ENCODE data around the gene TMEM263. TPM values are rescaled to one million over a fixed set of nuclear protein-coding genes. Genes with fewer than 3 reads are reported as not detected.

TMEM263 gene
- total and polyA plus RNA-seq, 9 of the 15 experiments (the other 6 are each of a cell fraction or from before 2014, with no cell fraction given) = 12.6 to 36.7 (median 24.4) TPM

DNA sequence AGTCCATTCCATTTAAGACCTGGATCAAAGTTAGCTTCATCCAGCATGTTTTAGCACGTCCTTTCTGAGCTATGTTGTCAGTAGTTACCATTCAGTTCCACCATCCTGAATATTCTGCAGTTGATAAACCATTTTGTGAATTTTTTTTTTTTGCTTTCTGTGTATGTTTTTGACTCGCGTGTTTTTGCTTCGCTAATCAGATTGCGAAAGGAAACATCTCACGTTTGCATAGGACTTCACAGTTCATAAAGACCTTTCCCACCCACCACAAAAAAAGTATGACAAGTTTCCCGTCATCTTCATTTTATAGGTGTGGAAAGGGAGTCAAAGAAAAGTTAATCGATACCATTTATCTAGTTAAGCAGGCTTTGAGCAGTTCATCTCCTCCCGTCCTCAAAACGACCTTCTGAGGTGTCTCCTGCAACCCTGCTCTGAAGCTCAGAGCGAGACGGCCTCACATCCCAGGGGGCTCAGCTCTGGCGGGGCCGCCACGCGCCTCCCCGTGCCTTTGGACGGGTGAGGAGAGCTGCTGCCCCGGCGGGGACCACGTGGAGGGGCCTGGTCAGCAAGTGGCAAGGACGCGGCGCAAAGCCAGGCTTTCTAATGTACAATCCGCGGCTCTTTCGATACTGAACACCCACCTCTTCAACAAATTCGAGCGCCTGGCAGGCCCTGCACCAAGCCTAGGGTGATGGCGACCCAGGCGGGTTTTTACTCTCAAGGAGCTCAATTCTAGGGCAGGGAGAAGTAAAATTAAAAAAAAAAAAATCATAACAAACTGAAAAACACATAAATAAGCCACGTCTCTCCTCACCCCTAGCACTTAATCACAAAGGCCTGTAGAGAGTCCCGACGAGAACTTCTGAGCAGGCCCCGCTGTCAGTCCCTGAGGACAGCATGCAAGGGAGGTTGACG lies 988 bp upstream of the TMEM263 start (continued):
- no peak for TF ChIP-seq MTA2 (IDR thresholded peaks at IDR 0.05; ENCODE audit: low read depth)
- no peak for TF ChIP-seq SMARCB1 (IDR thresholded peaks at IDR 0.05; ENCODE audit: insufficient read length, low read depth)
- no peak for TF ChIP-seq ZZZ3 (IDR thresholded peaks at IDR 0.05)
- TF ChIP-seq ZNF778 (CRISPR knock-in tag; IDR thresholded peaks at IDR 0.05) = no peak
- TF ChIP-seq, protein P1, sequence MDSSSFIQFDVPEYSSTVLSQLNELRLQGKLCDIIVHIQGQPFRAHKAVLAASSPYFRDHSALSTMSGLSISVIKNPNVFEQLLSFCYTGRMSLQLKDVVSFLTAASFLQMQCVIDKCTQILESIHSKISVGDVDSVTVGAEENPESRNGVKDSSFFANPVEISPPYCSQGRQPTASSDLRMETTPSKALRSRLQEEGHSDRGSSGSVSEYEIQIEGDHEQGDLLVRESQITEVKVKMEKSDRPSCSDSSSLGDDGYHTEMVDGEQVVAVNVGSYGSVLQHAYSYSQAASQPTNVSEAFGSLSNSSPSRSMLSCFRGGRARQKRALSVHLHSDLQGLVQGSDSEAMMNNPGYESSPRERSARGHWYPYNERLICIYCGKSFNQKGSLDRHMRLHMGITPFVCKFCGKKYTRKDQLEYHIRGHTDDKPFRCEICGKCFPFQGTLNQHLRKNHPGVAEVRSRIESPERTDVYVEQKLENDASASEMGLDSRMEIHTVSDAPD (CRISPR knock-in tag; IDR thresholded peaks at IDR 0.05) = no peak
- 0 out of 2 replicates have a peak, but pooled peaks have one; percentile 45 for TF ChIP-seq SMAD4 (CRISPR knock-in tag; conservative IDR thresholded peaks at IDR 0.05)
- no peak for TF ChIP-seq KHSRP (IDR thresholded peaks at IDR 0.05)
- no peak for TF ChIP-seq LCOR (CRISPR knock-in tag; IDR thresholded peaks at IDR 0.05)
- peak; percentile 36; the same call in 1 of the 2 replicates for TF ChIP-seq SMARCE1 (IDR thresholded peaks at IDR 0.05)
- TF ChIP-seq POLR2B (IDR thresholded peaks at IDR 0.05; ENCODE audit: low read depth, partially characterized antibody) = no peak
- no peak for TF ChIP-seq ZNF282 (CRISPR knock-in tag; IDR thresholded peaks at IDR 0.05)
- TF ChIP-seq, protein P2, sequence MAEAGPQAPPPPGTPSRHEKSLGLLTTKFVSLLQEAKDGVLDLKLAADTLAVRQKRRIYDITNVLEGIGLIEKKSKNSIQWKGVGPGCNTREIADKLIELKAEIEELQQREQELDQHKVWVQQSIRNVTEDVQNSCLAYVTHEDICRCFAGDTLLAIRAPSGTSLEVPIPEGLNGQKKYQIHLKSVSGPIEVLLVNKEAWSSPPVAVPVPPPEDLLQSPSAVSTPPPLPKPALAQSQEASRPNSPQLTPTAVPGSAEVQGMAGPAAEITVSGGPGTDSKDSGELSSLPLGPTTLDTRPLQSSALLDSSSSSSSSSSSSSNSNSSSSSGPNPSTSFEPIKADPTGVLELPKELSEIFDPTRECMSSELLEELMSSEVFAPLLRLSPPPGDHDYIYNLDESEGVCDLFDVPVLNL (CRISPR knock-in tag; IDR thresholded peaks at IDR 0.05; ENCODE audit: low read depth) = 0 out of 2 replicates have a peak, but pooled peaks have one; percentile 32
- TF ChIP-seq SUPT5H (IDR thresholded peaks at IDR 0.05) = no peak; the same call in 1 of the 2 replicates
- no peak; the same call in 1 of the 2 replicates for TF ChIP-seq DMBX1 (CRISPR knock-in tag; IDR thresholded peaks at IDR 0.05; ENCODE audit: borderline replicate concordance)
- no peak for TF ChIP-seq YBX1 (IDR thresholded peaks at IDR 0.05)
- TF ChIP-seq, protein P3, sequence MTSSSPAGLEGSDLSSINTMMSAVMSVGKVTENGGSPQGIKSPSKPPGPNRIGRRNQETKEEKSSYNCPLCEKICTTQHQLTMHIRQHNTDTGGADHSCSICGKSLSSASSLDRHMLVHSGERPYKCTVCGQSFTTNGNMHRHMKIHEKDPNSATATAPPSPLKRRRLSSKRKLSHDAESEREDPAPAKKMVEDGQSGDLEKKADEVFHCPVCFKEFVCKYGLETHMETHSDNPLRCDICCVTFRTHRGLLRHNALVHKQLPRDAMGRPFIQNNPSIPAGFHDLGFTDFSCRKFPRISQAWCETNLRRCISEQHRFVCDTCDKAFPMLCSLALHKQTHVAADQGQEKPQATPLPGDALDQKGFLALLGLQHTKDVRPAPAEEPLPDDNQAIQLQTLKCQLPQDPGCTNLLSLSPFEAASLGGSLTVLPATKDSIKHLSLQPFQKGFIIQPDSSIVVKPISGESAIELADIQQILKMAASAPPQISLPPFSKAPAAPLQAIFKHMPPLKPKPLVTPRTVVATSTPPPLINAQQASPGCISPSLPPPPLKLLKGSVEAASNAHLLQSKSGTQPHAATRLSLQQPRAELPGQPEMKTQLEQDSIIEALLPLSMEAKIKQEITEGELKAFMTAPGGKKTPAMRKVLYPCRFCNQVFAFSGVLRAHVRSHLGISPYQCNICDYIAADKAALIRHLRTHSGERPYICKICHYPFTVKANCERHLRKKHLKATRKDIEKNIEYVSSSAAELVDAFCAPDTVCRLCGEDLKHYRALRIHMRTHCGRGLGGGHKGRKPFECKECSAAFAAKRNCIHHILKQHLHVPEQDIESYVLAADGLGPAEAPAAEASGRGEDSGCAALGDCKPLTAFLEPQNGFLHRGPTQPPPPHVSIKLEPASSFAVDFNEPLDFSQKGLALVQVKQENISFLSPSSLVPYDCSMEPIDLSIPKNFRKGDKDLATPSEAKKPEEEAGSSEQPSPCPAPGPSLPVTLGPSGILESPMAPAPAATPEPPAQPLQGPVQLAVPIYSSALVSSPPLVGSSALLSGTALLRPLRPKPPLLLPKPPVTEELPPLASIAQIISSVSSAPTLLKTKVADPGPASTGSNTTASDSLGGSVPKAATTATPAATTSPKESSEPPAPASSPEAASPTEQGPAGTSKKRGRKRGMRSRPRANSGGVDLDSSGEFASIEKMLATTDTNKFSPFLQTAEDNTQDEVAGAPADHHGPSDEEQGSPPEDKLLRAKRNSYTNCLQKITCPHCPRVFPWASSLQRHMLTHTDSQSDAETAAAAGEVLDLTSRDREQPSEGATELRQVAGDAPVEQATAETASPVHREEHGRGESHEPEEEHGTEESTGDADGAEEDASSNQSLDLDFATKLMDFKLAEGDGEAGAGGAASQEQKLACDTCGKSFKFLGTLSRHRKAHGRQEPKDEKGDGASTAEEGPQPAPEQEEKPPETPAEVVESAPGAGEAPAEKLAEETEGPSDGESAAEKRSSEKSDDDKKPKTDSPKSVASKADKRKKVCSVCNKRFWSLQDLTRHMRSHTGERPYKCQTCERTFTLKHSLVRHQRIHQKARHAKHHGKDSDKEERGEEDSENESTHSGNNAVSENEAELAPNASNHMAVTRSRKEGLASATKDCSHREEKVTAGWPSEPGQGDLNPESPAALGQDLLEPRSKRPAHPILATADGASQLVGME (CRISPR knock-in tag; IDR thresholded peaks at IDR 0.05) = no peak
- TF ChIP-seq ZNF217 (CRISPR knock-in tag; IDR thresholded peaks at IDR 0.05) = no peak
